GM12878 (cell line): Measurements from ENCODE around the gene GTF2F2. TPM values are rescaled to one million over a fixed set of nuclear protein-coding genes. Genes with fewer than 3 reads are reported as not detected.

ENCODE experiments used
- ATAC-seq: fragments of 200-7000 bp; cut with Tn5 transposase; 3 replicates; pipeline ENCODE4 v1.9.1; 2020; ENCODE audit warnings: mild to moderate bottlenecking, moderate library complexity
- BruUV-seq: library from RNA; stranded (reverse); fragments of 400-500 nt; replicated peaks from 2 replicates; lab custom pipeline; 2021; lab: Mats Ljungman, UMichigan
- CTCF ChIA-PET: fragments of 300-600 bp; sonication (Branson Sonifier 250); formaldehyde crosslinking; extraction: SDS; loops from one replicate; lab custom pipeline; 2021; ENCODE audit warnings: inconsistent platforms; lab: Yijun Ruan, JAX
- POLR2A ChIA-PET: fragments of 350-600 bp; formaldehyde crosslinking; extraction: SDS; loops from one replicate; lab custom pipeline; 2021; ENCODE audit warnings: inconsistent platforms; lab: Charles Lee
- RAD21 ChIA-PET: fragments of 300-600 bp; sonication (Branson Sonifier 250); formaldehyde crosslinking; loops from one replicate; lab custom pipeline; 2023; ENCODE audit warnings: antibody characterized with exemption; ENCODE audit not compliant: unreplicated experiment; lab: Charles Lee
- SMC1A ChIA-PET: fragments of 300-600 bp; sonication (Branson Sonifier 250); formaldehyde crosslinking; loops from one replicate; lab custom pipeline; 2023; ENCODE audit not compliant: unreplicated experiment, uncharacterized antibody; lab: Charles Lee
- DNase-seq: peaks from one replicate; pipeline ENCODE4 v3.0.0-alpha.2; 2011; ENCODE audit warnings: low read depth, low spot score
- FAIRE-seq: peaks from 3 replicates; lab custom pipeline; 2011; peaks lifted over from hg19 to GRCh38; lab: Jason Lieb, UNC
- H2AFZ ChIP-seq: 2 replicates; pipeline ENCODE4 v1.6.0; 2011; ENCODE audit warnings: low read depth, low read length, control low read depth; ENCODE audit not compliant: control insufficient read depth
- H3K27ac ChIP-seq: 2 replicates; pipeline ENCODE4 v1.5.1; 2011; ENCODE audit warnings: control low read depth; ENCODE audit not compliant: control insufficient read depth, insufficient read depth
- H3K27me3 ChIP-seq, 2 experiments: replicated peaks in 1 of 2; 2 replicates each; pipeline versions ENCODE4 v1.6.0 to v1.6.1; 2011; ENCODE audit warnings: low read length in 1 of 2; ENCODE audit not compliant: control insufficient read depth in 2 of 2, insufficient read depth in 2 of 2
- H3K36me3 ChIP-seq, 2 experiments: 2 replicates each; pipeline ENCODE4 v1.5.1; 2011; ENCODE audit warnings: low read length in 1 of 2; ENCODE audit not compliant: control insufficient read depth in 2 of 2, insufficient read depth in 2 of 2
- H3K4me1 ChIP-seq: 2 replicates; pipeline ENCODE4 v1.6.1; 2011; ENCODE audit warnings: mild to moderate bottlenecking, low read length, moderate library complexity, mixed read lengths; ENCODE audit not compliant: control insufficient read depth, insufficient read depth
- H3K4me2 ChIP-seq: 2 replicates; pipeline ENCODE4 v1.6.0; 2011; ENCODE audit warnings: control low read depth; ENCODE audit not compliant: control insufficient read depth, insufficient read depth
- H3K4me3 ChIP-seq: fragments of 200-600 bp; sonication (generic); 2 replicates; pipeline ENCODE4 v1.5.1; 2016
- H3K79me2 ChIP-seq: 2 replicates; pipeline ENCODE4 v1.6.0; 2011; ENCODE audit warnings: low read length; ENCODE audit not compliant: control insufficient read depth, insufficient read depth
- H3K9ac ChIP-seq: 2 replicates; pipeline ENCODE4 v1.8.0; 2011; ENCODE audit warnings: low read length, control low read depth, mixed read lengths; ENCODE audit not compliant: control insufficient read depth, insufficient read depth
- H3K9me3 ChIP-seq: replicated peaks from 3 replicates; pipeline ENCODE4 v1.5.1; 2011; ENCODE audit warnings: mild to moderate bottlenecking, low read length; ENCODE audit not compliant: control insufficient read depth, insufficient read depth
- H4K20me1 ChIP-seq: 2 replicates; pipeline ENCODE4 v1.6.0; 2011; ENCODE audit not compliant: control insufficient read depth, insufficient read depth
- BACH1 ChIP-seq: fragments of 450-650 bp; IDR thresholded peaks from 2 replicates; pipeline ENCODE4 v1.6.1; 2017; ENCODE audit warnings: mild to moderate bottlenecking, borderline replicate concordance
- CREB1 ChIP-seq: IDR thresholded peaks from 2 replicates; pipeline ENCODE4 v1.6.1; 2012; ENCODE audit warnings: low read depth, mild to moderate bottlenecking, inconsistent platforms
- HDAC6 ChIP-seq: fragments of 200-600 bp; sonication (generic); IDR thresholded peaks from one replicate; pipeline ENCODE4 v1.8.0; 2017; ENCODE audit warnings: antibody characterized with exemption; ENCODE audit not compliant: unreplicated experiment
- HDGF ChIP-seq: fragments of 450-650 bp; IDR thresholded peaks from 2 replicates; pipeline ENCODE4 v1.6.1; 2016; ENCODE audit warnings: antibody characterized with exemption
- IKZF2 ChIP-seq, 2 experiments: fragments of 450-650 bp; IDR thresholded peaks; 2 replicates each; pipeline ENCODE4 v1.6.1; 2017; ENCODE audit warnings: mild to moderate bottlenecking in 2 of 2, moderate library complexity in 2 of 2
- MEF2B ChIP-seq: fragments of 450-650 bp; IDR thresholded peaks from 2 replicates; pipeline ENCODE4 v1.6.1; 2018; ENCODE audit warnings: mild to moderate bottlenecking, moderate library complexity; ENCODE audit not compliant: partially characterized antibody, poor library complexity, severe bottlenecking
- NFYB ChIP-seq: IDR thresholded peaks from 2 replicates; pipeline ENCODE4 v1.6.1; 2011; ENCODE audit warnings: low read depth, mild to moderate bottlenecking, low read length, improper control_type of control experiment, moderate library complexity; ENCODE audit not compliant: insufficient read depth
- POLR2AphosphoS5 ChIP-seq: IDR thresholded peaks from 2 replicates; pipeline ENCODE4 v1.6.1; 2011; ENCODE audit warnings: mild to moderate bottlenecking, low read length, inconsistent platforms
- RCOR1 ChIP-seq: conservative IDR thresholded peaks from 2 replicates; pipeline ENCODE4 v1.6.1; 2012; ENCODE audit warnings: low read depth, low read length, improper control_type of control experiment
- RFX5 ChIP-seq: IDR thresholded peaks from 2 replicates; pipeline ENCODE4 v1.6.1; 2011; ENCODE audit warnings: low read depth, low read length, improper control_type of control experiment
- SP1 ChIP-seq: IDR thresholded peaks from one replicate; pipeline ENCODE4 v1.6.1; 2011; ENCODE audit warnings: low read depth, low read length
- WGBS: methylation state at CpG from one replicate; pipeline ENCODE4 v1.1.6; 2016; ENCODE audit warnings: low lambda C conversion rate; ENCODE audit not compliant: insufficient replicate concordance, insufficient coverage; ENCODE audit errors: missing lambda C conversion rate; 5-methylcytosine and 5-hydroxymethylcytosine counted together
- in situ Hi-C: fragments of 300-500 bp; cut with MboI; formaldehyde crosslinking; loops from 9 replicates; pipeline ENCODE4 v1.14.3; 2018; ENCODE audit warnings: mixed read lengths
- intact Hi-C: fragments of 100-400 bp; cut with micrococcal nuclease; formaldehyde crosslinking; loops from one replicate; pipeline ENCODE4 v1.14.2; 2022; ENCODE audit not compliant: unreplicated experiment
- polyA plus RNA-seq, 11 experiments: library from polyadenylated mRNA; depleted of rRNA in 4 of 11; unstranded in 6 of 11; stranded (reverse) in 5 of 11; fragments of >200 nt; fragmentation: Nextera tagmentation in 4 of 11; fragmentation: Illumina TruSeq in 1 of 11; extraction: Ambion mirVana in 4 of 11; extraction: Trizol in 1 of 11; gene quantifications; 1 replicate in 1 of 11; 2 replicates in 10 of 11; pipeline versions ENCODE4 v1.2.1 to v1.2.3, GENCODE V29; 2011 to 2016; ENCODE audit warnings: inconsistent platforms in 2 of 11, missing spikeins in 2 of 11, low read depth in 1 of 11
- total RNA-seq, 4 experiments: library from RNA; depleted of rRNA in 3 of 4; stranded (reverse); fragments of >200 nt in 3 of 4; fragmentation: Illumina TruSeq in 1 of 4; extraction: Trizol in 1 of 4; gene quantifications; 2 replicates each; pipeline versions ENCODE4 v1.2.1 to v1.2.3, GENCODE V29; 2013 to 2021
- TF ChIP-seq, protein P1 (sequence below): fragments of 450-650 bp; formaldehyde crosslinking; IDR thresholded peaks from 2 replicates; pipeline ENCODE4 v1.4.0; 2022; ENCODE audit warnings: mild to moderate bottlenecking, moderate library complexity
- TF ChIP-seq, protein P2 (sequence below): fragments of 450-650 bp; formaldehyde crosslinking; IDR thresholded peaks from 2 replicates; pipeline ENCODE4 v1.5.0; 2022; ENCODE audit warnings: mild to moderate bottlenecking, missing genetic modification characterization
- TF ChIP-seq, protein P3 (sequence below): IDR thresholded peaks from 2 replicates; pipeline ENCODE4 v1.6.1; 2012; ENCODE audit warnings: low read depth, low read length, improper control_type of control experiment

Gene GTF2F2
- total and polyA plus RNA-seq, 10 of the 15 experiments (the other 5 are each of a cell fraction or from before 2014, with no cell fraction given), result 14.5 to 30.8 (median 22.6) TPM

DNA sequence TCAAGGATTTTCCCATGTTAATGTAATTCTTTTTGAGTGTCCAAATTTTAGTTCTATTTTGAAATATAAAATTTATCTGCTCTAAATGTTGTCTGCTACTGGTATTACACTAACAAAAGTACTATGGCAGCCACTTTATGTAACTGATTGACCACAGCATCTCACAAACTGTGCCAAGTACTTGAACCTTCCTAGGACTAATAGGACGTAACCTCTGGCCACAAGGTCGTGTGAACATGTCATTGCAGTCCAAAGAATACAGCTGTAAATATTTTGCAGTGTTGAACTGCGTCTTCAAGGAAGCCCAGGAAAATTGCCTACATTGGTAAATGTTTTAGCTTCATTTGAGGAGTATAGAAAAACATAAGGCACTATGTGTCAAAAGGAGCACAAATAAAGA, 78.6 kb downstream of the GTF2F2 start:
- Histone ChIP-seq H3K4me3 (no peak overlapping the region), H3K4me2 (no peak overlapping the region), H3K9me3 (no peaks in the 10 kb centered on the region), H3K27ac (no peak overlapping the region), H3K79me2 (no peaks in the 10 kb centered on the region), H2AFZ (no peak overlapping the region), H3K27me3 (no peaks in the 10 kb centered on the region), H3K4me1 (peaks cover 5% of the 10 kb centered on the region; the same call in 1 of the 2 replicates), H3K36me3 (0 out of 4 replicates have a peak, but pooled peaks cover 0 to 3% of the 10 kb centered on the region in 2 experiments), H4K20me1 (no peaks in the 10 kb centered on the region), H3K9ac (no peak overlapping the region)
- intact Hi-C loops, result no loop called here
- DNase-seq (no peak), ATAC-seq (no peak), FAIRE-seq (no peak)
- POLR2A ChIA-PET, result interaction anchor here (0.5 kb wide), 1 partner anchor 1796 kb away, joined by 3 read pairs; no protein-coding TSS in a partner anchor
- BruUV-seq, result no TSS peak
- WGBS, result 99% methylated on average over 3 of the region's 3 CpGs
- in situ Hi-C loops, result no loop called here
- CTCF ChIA-PET, result interaction anchor here (0.6 to 1.4 kb wide), 3 partner anchors 18 to 38 kb away, joined by 3 to 4 read pairs (median 3); no protein-coding TSS in a partner anchor
- SMC1A ChIA-PET, result interaction anchor here (0.7 to 2.2 kb wide), 5 partner anchors 10 to 20 kb away, joined by 3 to 6 read pairs (median 3); no protein-coding TSS in a partner anchor
- RAD21 ChIA-PET, result interaction anchor here (0.9 kb wide), 1 partner anchor 152 kb away, joined by 3 read pairs; no protein-coding TSS in a partner anchor
- TF ChIP-seq, protein P1, sequence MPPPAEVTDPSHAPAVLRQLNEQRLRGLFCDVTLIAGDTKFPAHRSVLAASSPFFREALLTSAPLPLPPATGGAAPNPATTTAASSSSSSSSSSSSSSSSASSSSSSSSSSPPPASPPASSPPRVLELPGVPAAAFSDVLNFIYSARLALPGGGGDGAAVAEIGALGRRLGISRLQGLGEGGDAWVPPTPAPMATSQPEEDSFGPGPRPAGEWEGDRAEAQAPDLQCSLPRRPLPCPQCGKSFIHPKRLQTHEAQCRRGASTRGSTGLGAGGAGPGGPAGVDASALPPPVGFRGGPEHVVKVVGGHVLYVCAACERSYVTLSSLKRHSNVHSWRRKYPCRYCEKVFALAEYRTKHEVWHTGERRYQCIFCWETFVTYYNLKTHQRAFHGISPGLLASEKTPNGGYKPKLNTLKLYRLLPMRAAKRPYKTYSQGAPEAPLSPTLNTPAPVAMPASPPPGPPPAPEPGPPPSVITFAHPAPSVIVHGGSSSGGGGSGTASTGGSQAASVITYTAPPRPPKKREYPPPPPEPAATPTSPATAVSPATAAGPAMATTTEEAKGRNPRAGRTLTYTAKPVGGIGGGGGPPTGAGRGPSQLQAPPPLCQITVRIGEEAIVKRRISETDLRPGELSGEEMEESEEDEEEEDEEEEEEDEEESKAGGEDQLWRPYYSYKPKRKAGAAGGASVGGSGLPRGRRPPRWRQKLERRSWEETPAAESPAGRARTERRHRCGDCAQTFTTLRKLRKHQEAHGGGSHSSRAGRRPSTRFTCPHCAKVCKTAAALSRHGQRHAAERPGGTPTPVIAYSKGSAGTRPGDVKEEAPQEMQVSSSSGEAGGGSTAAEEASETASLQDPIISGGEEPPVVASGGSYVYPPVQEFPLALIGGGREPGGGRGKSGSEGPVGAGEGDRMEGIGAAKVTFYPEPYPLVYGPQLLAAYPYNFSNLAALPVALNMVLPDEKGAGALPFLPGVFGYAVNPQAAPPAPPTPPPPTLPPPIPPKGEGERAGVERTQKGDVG (CRISPR knock-in tag), result no peak
- TF ChIP-seq, protein P2, sequence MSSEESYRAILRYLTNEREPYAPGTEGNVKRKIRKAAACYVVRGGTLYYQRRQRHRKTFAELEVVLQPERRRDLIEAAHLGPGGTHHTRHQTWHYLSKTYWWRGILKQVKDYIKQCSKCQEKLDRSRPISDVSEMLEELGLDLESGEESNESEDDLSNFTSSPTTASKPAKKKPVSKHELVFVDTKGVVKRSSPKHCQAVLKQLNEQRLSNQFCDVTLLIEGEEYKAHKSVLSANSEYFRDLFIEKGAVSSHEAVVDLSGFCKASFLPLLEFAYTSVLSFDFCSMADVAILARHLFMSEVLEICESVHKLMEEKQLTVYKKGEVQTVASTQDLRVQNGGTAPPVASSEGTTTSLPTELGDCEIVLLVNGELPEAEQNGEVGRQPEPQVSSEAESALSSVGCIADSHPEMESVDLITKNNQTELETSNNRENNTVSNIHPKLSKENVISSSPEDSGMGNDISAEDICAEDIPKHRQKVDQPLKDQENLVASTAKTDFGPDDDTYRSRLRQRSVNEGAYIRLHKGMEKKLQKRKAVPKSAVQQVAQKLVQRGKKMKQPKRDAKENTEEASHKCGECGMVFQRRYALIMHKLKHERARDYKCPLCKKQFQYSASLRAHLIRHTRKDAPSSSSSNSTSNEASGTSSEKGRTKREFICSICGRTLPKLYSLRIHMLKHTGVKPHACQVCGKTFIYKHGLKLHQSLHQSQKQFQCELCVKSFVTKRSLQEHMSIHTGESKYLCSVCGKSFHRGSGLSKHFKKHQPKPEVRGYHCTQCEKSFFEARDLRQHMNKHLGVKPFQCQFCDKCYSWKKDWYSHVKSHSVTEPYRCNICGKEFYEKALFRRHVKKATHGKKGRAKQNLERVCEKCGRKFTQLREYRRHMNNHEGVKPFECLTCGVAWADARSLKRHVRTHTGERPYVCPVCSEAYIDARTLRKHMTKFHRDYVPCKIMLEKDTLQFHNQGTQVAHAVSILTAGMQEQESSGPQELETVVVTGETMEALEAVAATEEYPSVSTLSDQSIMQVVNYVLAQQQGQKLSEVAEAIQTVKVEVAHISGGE (CRISPR knock-in tag), result no peak
- TF ChIP-seq POLR2AphosphoS5, result no peak
- TF ChIP-seq RFX5, result no peak
- TF ChIP-seq, protein P3, sequence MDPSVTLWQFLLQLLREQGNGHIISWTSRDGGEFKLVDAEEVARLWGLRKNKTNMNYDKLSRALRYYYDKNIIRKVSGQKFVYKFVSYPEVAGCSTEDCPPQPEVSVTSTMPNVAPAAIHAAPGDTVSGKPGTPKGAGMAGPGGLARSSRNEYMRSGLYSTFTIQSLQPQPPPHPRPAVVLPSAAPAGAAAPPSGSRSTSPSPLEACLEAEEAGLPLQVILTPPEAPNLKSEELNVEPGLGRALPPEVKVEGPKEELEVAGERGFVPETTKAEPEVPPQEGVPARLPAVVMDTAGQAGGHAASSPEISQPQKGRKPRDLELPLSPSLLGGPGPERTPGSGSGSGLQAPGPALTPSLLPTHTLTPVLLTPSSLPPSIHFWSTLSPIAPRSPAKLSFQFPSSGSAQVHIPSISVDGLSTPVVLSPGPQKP, result no peak
- TF ChIP-seq IKZF2 (IDR thresholded peaks at IDR 0.05), result no peak
- TF ChIP-seq BACH1, result no peak
- TF ChIP-seq HDGF, result no peak
- TF ChIP-seq CREB1, result no peak
- no peak for TF ChIP-seq MEF2B
- TF ChIP-seq NFYB, result no peak
- TF ChIP-seq SP1, result no peak
- no peak for TF ChIP-seq RCOR1
- no peak for TF ChIP-seq HDAC6
